NT2/D1 (cell line): ENCODE measurements around the gene NFIL3.

ENCODE experiments used
- SUZ12 ChIP-seq: IDR thresholded peaks from 2 replicates; pipeline ENCODE4 v1.6.1; 2011; ENCODE audit not compliant: insufficient read length, insufficient read depth; ENCODE audit errors: extremely low read depth
- YY1 ChIP-seq: IDR thresholded peaks from 2 replicates; pipeline ENCODE4 v1.6.1; 2011; ENCODE audit not compliant: insufficient read length, insufficient read depth

- no peak for TF ChIP-seq YY1
- no peak for TF ChIP-seq SUZ12
These were observed 29.8 kb downstream of the NFIL3 start for GRCh38 chr9:91393826-91394225.
